Raji (cell line): ENCODE results near the gene SCRN1.

Experiments
- POLR2A ChIP-seq: IDR thresholded peaks from 2 replicates; pipeline ENCODE4 v1.6.1; 2011; ENCODE audit warnings: low read depth, low read length, control low read depth; ENCODE audit not compliant: insufficient read depth

The SCRN1 gene

DNA sequence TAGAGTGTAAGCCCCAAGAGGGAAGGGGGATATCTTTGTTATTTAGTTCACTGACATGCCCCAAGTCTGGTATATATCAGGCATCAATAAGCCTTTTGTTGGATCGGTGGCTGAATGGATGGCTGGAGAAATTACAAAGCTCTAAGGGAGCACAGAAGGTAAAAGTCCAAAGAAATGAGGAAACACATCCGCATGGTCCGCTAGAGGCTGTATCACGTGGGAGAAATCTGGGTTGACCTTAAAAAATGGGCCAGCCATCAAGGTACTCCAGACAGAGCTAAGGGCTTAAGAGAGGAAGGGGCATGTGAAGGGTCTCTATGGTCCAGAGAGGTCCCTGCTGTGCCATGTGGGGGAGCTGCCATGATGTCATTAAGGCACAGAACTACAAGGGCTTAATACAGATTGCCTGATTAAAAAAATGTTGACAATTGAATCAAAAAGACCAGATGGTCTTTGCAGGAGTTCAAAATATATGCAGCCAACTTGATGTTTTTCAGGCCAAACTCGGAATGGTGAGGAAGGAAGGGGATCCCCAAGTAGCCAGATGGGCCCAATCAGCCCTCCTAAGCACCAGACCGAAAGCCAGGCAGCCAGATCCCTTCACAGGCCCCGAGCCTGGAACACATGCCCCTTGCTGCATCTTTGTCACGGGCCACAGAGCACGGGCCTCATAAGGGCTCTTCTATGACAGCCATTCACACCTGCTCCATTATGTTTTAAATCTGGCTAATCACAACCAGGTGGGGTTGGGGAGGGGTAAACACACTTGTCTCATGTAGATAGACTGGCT, 31.9 kb downstream of the SCRN1 start:
- TF ChIP-seq POLR2A, result no peak

- TF ChIP-seq POLR2A, result no peak
Observed at GRCh38 chr7:29956487-29956836, 33.1 kb downstream of the SCRN1 start.

- no peak for TF ChIP-seq POLR2A
Observed at GRCh38 chr7:29955799-29956486, 33.7 kb downstream of the SCRN1 start.

- no peak for TF ChIP-seq POLR2A
Observed at GRCh38 chr7:29955075-29955792, 34.4 kb downstream of the SCRN1 start.

DNA sequence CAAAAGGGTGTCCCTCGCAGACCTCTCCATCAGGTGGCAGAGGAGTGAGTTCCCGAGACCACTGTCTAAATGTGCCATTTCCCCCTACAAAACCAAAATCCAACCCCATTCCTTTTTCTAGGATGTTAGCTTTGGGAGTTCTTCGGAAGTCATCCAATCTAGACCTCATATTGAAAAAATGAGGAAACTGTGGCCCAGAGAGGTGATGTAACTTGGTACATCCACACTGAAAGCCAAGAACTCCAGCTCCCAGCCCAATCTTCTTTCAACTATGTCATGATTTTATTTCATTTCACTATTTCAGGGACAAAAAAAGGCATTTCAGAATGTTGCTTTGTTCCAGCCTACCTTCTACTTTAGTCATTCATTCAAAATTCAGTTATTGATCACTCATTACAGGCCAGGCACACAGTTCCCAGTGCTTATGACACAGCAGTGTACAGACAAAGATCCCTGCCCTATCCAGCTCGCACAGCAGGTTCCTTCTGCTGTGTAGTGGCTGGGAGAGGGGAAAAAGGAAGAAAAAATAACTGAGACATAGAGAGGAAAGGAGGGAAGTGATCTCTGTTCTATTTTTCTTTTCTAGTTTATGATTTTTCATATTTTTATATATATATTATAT, 35.8 kb downstream of the SCRN1 start:
- TF ChIP-seq POLR2A, result no peak

- TF ChIP-seq POLR2A, result no peak
Observed at GRCh38 chr7:29951206-29951605, 38.4 kb downstream of the SCRN1 start.

- no peak for TF ChIP-seq POLR2A
Observed at GRCh38 chr7:29950480-29950879, 39.1 kb downstream of the SCRN1 start.

- no peak for TF ChIP-seq POLR2A
Observed at GRCh38 chr7:29948587-29948986, 41.0 kb downstream of the SCRN1 start.

DNA sequence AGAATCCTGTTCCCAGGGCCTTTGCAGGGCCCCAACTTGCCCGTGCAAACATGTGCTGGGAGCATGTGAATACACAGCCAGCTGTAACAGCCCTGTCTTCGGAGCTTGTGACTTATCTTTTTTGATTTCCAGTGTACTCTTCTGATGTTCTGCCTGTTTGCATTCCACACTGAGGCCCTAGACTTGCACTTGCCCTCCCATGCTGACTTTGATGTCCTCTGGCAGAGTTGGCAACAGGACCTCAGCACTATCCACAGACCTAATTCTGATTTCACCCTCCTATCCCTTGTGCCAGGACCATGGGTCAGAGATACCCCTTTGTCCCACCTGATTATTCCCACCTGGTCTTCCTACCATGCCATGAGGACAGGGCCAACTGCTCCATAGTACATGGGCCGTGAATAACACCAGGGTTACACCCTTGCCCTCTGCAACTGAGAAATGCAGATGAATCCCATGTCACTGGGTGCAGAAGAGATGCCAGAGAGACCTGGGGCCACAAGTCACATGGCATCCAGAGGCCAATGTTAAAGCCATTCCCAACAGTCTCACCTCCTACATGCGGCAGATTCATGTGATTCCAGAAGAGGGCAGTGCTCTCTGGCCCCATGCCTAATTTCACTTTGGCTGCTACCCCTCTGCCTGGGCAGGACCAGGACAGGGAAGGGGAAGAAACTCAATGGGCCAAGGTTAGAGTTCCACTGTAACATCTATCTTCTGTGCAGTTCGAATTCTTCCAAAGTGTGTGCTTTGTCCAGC, 43.0 kb downstream of the SCRN1 start:
- TF ChIP-seq POLR2A, result no peak

- TF ChIP-seq POLR2A, result no peak
Observed at GRCh38 chr7:29945259-29945809, 44.3 kb downstream of the SCRN1 start.

DNA sequence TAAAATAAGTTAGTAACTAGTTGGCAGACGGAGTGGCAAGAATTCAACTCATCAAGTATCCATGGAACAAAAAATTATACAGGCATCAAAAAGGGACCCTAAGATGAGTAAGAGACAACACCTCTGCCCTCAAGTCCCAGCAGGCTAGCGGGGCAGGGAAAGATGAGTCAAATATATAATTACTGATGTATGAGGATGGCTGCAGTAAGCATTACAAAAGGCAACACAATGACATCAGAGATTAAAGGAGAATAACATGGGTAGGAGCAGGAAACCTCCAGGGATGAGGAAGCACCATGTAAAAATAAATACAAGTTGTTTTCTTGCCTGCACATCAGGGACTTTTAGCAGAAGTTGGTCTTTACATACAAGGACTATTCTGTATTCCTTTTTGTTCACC, 49.4 kb downstream of the SCRN1 start:
- no peak for TF ChIP-seq POLR2A

DNA sequence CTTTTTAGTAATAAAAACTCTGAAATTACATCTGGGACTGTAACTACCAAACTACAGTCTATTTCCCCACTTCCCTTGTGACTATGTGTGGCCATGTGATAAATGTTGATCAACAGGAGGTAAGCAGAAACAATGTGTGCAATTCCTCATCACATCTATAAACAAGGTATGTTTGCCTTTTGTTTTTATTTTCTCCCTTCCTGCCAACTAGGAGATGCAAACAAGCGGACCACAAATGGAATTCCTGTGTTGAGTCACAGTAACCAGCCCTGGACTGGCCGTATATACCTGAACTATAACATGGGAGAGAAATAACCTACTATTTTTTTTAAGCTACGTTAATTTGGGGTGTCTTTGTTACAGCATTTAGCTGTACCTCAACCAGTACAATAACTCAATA, 52.5 kb downstream of the SCRN1 start:
- no peak for TF ChIP-seq POLR2A

GRCh38 chr7:29935111-29935510, 54.5 kb downstream of the SCRN1 start:
- no peak for TF ChIP-seq POLR2A

DNA sequence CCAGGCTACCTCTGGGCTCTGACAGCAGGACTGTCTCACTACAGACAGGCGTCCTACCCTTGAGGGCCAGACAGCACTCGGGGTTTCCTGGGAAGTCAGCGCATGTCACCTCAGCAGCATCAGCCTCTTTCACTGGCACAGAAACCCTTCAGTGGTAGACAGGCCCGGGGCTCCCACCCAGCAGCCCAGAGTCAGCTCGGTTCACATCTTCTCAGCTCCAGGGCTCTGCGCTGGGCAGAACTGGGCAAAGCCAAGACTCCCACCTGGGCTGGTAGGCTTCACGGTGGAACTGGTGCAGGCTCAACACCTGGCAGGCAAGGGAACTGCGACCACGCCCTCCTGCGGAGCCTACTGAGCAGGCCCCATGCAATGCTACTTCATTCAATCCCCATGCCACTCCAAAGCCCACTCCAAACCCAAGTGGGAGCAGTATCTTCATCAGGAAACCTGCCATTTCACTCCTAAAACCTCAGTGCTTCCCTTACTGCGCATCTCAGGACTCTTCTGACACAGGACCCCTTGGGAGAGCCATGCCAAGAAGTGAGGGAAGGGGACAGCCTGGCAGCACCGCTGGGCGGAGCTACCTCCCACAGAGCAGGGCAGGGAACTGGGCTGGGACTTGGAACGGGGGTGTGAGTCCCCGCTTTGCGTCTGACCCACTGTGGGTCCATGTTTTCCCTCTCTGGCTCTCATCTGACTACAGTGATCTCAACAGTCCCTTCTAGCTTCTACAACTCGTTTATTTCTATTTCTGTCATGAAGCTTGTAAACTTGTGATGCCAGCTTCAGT, 60.4 kb downstream of the SCRN1 start:
- TF ChIP-seq POLR2A, result no peak
